Measurements from ENCODE around the gene FAM117B.
"Not testable (repeated sequence)": the region's sequence is repeated elsewhere in the genome, so short reads cannot be mapped to it uniquely, and the experiment has no call there.

FAM117B gene

GRCh38 chr2:202705446-202706020 is 70.8 kb downstream of the FAM117B start:
- no peak for DNase-seq

DNA sequence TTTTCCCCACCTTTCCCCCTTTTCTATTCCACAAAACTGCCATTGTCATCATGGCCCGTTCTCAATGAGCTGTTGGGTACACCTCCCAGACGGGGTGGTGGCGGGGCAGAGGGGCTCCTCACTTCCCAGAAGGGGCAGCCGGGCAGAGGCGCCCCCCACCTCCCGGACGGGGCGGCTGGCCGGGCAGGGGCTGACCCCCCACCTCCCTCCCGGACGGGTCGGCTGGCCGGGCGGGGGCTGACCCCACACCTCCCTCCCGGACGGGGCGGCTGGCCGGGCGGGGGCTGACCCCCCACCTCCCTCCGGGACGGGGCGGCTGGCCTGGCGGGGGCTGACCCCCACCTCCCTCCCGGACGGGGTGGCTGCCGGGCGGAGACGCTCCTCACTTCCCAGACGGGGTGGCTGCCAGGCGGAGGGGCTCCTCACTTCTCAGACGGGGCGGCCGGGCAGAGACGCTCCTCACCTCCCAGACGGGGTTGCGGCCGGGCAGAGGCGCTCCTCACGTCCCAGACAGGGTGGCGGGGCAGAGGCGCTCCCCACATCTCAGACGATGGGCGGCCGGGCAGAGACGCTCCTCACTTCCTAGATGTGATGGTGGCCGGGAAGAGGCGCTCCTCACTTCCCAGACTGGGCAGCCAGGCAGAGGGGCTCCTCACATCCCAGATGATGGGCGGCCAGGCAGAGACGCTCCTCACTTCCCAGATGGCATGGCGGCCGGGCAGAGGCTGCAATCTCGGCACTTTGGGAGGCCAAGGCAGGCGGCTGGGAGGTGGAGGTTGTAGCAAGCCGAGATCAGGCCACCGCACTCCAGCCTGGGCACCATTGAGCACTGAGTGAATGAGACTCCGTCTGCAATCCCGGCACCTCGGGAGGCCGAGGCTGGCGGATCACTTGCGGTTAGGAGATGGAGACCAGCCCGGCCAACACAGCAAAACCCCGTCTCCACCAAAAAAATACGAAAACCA is 80.5 kb downstream of the FAM117B start:
- DNase-seq, result not testable (repeated sequence)

DNA sequence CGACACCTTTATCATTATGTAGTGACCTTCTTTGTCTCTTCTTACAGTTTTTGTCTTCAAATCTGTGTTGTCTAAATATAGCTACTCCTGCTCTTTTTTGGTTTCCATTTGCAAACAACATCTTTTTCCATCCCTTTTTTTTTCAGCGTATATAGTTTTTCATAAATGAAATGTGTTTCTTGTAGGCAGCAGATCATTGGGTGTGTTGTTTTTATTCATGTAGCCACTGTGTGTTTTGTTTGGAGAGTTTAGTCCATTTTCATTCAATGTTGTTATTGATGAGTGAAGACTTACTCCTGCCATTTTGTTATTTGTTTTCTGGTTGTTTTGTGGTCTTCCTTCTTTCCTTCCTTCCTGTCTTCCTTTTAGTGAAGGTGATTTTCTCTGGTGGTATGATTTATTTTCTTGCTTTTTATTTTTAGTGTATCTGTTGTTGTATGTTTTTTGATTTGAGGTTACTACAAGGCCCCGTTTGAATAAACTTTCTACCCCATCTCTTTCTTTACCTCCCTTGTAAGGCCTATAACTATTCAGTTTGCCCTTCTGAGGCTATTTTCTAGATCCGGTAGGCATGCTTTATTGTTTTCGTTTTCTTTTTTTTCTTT is 81.4 kb downstream of the FAM117B start:
- no peak for DNase-seq

- no peak for DNase-seq
Measured at GRCh38 chr2:202716953-202717597, 82.3 kb downstream of the FAM117B start.

DNA sequence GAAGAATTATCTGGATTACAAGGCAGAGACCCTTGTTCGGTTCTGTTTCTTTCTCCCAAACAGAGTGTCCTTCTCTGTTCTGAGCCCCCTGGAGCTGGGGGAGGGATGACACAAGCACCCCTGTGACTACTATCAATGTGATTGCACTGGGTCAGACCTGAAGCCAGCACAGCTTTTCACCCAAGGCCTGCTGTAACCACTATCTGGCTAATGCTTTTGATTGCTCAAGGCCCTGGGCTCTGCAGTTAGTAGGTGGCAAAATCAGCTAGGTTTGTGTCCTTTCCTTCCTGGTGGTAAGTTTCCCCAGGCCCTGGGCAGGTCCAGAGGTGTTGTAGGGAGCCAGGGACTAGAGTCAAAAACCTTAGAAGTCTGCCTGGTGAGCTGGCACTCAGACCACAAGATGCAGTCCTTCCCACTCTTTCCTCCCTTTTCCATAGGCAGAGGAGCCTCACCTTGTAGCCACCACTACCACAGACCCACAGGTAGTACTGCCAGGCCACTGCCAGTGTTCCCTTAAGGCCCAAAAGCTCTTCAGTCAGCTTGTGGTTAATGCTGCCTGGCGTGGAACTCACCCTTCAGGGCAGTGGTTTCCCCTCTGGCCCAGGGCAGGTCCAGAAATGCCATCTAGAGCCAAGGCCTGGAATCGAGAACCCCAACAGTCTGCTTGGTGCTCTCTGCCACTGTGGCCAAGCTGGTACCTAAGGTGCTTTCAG is 83.0 kb downstream of the FAM117B start:
- no peak for DNase-seq

DNA sequence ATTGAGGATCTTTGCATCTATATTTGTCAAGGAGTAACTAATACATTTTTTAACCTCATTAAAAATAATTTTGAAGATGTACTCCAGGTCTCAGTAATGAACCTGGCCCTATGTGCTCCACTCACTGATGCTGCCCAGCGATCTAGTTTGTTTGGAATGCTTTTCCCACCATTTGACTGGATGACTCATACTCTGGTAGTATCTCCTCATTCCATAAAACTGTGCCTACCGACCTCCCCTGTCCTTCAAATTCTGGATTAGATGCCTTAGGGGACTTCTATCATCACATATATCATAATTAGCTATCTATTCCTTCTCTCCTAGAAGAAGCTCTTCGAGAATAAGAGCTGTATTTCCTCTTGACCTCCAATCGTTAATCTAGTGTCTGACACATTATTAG is 83.8 kb downstream of the FAM117B start:
- peak; percentile 16 for DNase-seq

GRCh38 chr2:202720226-202720625 is 85.5 kb downstream of the FAM117B start:
- no peak for DNase-seq

GRCh38 chr2:202721621-202722020 is 86.9 kb downstream of the FAM117B start:
- DNase-seq, result peak; percentile 79

GRCh38 chr2:202723746-202724145 is 89.0 kb downstream of the FAM117B start:
- no peak for DNase-seq

DNA sequence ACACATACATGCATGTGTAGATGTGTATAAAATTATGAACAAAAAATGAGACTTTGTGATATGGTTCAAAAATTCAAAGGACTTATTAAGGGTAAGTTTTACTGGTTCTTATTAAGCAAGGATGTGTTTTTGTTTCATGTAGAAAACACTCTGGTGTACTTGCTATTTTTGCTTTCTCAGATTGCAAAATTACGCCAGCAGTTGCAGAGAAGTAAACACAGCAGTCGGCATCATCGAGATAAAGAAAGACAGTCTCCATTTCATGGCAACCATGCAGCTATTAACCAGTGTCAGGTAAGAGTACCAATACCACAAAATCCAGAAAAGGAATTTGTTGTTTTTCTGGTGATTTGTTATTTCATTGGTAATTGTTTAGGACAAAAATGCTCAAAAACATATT is 91.3 kb downstream of the FAM117B start:
- DNase-seq, result no peak

GRCh38 chr2:202736826-202737225 is 102.1 kb downstream of the FAM117B start:
- DNase-seq, result no peak

- no peak for DNase-seq
Measured at GRCh38 chr2:202743613-202744012, 108.8 kb downstream of the FAM117B start.

- DNase-seq, result no peak
Measured at GRCh38 chr2:202749477-202749876, 114.7 kb downstream of the FAM117B start.

- DNase-seq, result no peak
Measured at GRCh38 chr2:202750763-202751427, 116.1 kb downstream of the FAM117B start.

GRCh38 chr2:202752071-202752470 is 117.3 kb downstream of the FAM117B start:
- DNase-seq, result no peak

GRCh38 chr2:202754936-202755335 is 120.2 kb downstream of the FAM117B start:
- no peak for DNase-seq

DNA sequence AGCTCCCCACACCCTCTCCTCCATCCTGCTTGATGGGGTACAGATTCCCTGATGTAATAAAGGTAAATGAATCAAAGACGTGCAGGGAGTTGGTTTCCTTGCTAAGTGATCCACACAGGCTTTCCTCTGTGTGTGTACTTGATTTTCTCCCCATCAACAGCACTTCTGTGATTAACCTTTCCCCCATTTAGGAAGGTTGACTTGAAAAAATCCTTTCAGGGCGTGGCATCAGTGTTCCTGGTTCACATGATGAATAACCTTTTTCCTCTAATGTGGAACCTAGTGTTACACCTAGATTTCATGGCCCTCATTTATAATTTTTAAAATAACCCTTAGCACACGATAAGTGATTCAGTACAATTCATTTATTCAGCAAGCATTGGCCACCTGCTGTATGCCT is 121.8 kb downstream of the FAM117B start:
- DNase-seq, result no peak

- no peak for DNase-seq
Measured at GRCh38 chr2:202757339-202757738, 122.6 kb downstream of the FAM117B start.

- no peak for DNase-seq
Measured at GRCh38 chr2:202758128-202758527, 123.4 kb downstream of the FAM117B start.

DNA sequence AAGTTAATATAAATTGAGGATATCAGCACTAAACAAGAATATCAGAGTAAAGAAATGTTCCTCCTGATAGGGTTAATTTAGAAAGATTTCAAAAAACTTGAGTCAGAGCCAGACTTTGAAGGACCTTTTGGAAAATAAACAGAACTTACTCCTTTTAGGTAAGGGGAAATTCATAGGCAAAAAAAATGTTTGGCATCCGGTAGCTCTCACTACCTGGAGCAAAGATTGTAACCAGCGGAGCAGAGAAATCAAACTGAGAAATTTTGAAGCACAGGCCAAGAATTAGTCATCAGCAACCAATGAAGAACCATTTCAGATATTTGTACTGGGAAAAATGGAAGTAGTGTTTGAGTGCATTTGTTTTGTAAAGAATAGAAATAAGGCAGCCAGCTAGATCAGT is 123.8 kb downstream of the FAM117B start:
- DNase-seq, result no peak

DNA sequence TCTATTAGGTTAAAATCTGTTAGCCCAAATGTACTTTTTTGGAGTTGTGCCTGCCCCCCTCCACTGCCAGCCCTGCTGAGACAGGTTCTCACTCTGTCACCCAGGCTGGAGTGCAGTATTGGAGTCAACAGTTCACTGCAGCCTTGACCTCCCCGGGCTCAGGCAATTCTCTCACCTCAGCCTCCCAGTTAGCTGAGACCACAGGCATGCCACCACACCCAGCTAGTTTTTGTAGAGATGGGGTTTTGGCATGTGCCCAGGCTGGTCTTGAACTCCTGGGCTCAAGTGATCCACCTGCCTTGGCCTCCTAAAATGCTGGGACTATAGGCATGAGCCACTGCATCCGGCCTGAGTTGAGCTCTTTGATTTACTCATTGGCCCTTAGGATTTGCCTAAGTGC is 126.1 kb downstream of the FAM117B start:
- no peak for DNase-seq

- no peak for DNase-seq
Measured at GRCh38 chr2:202762556-202762955, 127.8 kb downstream of the FAM117B start.
